K562 (cell line): ENCODE results near the gene HNF1B.

Source experiments
- EGR1 ChIP-seq: fragments of 450-650 bp; conservative IDR thresholded peaks from 2 replicates; pipeline ENCODE4 v1.6.1; 2017; ENCODE audit warnings: mild to moderate bottlenecking
- JUNB ChIP-seq: fragments of 450-650 bp; formaldehyde crosslinking; conservative IDR thresholded peaks from 2 replicates; pipeline ENCODE4 v1.4.0; 2020; ENCODE audit warnings: mild to moderate bottlenecking
- KAT2B ChIP-seq: IDR thresholded peaks from one replicate; pipeline ENCODE4 v1.6.1; 2012; ENCODE audit warnings: low read depth, mild to moderate bottlenecking, control low read depth, inconsistent platforms, low read length, moderate library complexity
- SAP30 ChIP-seq: fragments of 200-600 bp; sonication (generic); IDR thresholded peaks from 2 replicates; pipeline ENCODE4 v1.6.1; 2012; ENCODE audit warnings: borderline replicate concordance, low read depth, mild to moderate bottlenecking, moderate library complexity, low read length, control low read depth, inconsistent platforms; ENCODE audit not compliant: insufficient read depth, poor library complexity, severe bottlenecking
- SREBF2 ChIP-seq: sonication (generic); formaldehyde crosslinking; IDR thresholded peaks from 2 replicates; pipeline ENCODE4 v1.4.0; 2020; ENCODE audit warnings: mild to moderate bottlenecking, missing genetic modification reagents
- USF2 ChIP-seq: sonication (generic); formaldehyde crosslinking; IDR thresholded peaks from 2 replicates; pipeline ENCODE4 v1.5.0; 2020; ENCODE audit warnings: missing genetic modification reagents
- TF ChIP-seq, protein P1 (sequence below): fragments of 450-650 bp; IDR thresholded peaks from 2 replicates; pipeline ENCODE4 v1.6.1; 2018; ENCODE audit not compliant: partially characterized antibody

- TF ChIP-seq EGR1 (no peak), SAP30 (no peak), KAT2B (no peak), USF2 (no peak), JUNB (CRISPR knock-in tag) (no peak), SREBF2 (CRISPR knock-in tag) (no peak)
- TF ChIP-seq, protein P1, sequence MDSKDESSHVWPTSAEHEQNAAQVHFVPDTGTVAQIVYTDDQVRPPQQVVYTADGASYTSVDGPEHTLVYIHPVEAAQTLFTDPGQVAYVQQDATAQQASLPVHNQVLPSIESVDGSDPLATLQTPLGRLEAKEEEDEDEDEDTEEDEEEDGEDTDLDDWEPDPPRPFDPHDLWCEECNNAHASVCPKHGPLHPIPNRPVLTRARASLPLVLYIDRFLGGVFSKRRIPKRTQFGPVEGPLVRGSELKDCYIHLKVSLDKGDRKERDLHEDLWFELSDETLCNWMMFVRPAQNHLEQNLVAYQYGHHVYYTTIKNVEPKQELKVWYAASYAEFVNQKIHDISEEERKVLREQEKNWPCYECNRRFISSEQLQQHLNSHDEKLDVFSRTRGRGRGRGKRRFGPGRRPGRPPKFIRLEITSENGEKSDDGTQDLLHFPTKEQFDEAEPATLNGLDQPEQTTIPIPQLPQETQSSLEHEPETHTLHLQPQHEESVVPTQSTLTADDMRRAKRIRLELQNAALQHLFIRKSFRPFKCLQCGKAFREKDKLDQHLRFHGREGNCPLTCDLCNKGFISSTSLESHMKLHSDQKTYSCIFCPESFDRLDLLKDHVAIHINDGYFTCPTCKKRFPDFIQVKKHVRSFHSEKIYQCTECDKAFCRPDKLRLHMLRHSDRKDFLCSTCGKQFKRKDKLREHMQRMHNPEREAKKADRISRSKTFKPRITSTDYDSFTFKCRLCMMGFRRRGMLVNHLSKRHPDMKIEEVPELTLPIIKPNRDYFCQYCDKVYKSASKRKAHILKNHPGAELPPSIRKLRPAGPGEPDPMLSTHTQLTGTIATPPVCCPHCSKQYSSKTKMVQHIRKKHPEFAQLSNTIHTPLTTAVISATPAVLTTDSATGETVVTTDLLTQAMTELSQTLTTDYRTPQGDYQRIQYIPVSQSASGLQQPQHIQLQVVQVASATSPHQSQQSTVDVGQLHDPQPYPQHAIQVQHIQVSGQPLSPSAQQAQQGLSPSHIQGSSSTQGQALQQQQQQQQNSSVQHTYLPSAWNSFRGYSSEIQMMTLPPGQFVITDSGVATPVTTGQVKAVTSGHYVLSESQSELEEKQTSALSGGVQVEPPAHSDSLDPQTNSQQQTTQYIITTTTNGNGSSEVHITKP = no peak
These were observed 18.6 kb downstream of the HNF1B start for GRCh38 chr17:37726248-37726647.
